Chondrocyte (in vitro differentiated cells): ENCODE data around the gene ARL13A. TPM values are rescaled to one million over a fixed set of nuclear protein-coding genes. Genes with fewer than 3 reads are reported as not detected.

ENCODE experiments used
- DNase-seq: peaks from one replicate; pipeline ENCODE4 v3.0.0; 2021; ENCODE audit warnings: mixed read lengths, low spot score
- H3K27ac Mint-ChIP-seq: one replicate; pipeline ENCODE4 v1.8.0; 2021; ENCODE audit warnings: mild to moderate bottlenecking, moderate library complexity, mixed read lengths; ENCODE audit not compliant: unreplicated experiment
- H3K27me3 Mint-ChIP-seq: 2 replicates; pipeline ENCODE4 v1.8.0; 2021; ENCODE audit warnings: low read depth, mixed read lengths
- H3K36me3 Mint-ChIP-seq: 2 replicates; pipeline ENCODE4 v1.8.0; 2021; ENCODE audit warnings: low read depth, mixed read lengths
- H3K4me1 Mint-ChIP-seq: 2 replicates; pipeline ENCODE4 v1.8.0; 2021; ENCODE audit warnings: low read depth, mild to moderate bottlenecking, mixed read lengths
- H3K4me3 Mint-ChIP-seq: one replicate; pipeline ENCODE4 v1.8.0; 2021; ENCODE audit warnings: mild to moderate bottlenecking, moderate library complexity, mixed read lengths; ENCODE audit not compliant: unreplicated experiment
- H3K9me3 Mint-ChIP-seq: 2 replicates; pipeline ENCODE4 v1.8.0; 2021; ENCODE audit warnings: low read depth, mixed read lengths
- total RNA-seq: library from RNA; stranded (reverse); gene quantifications from 3 replicates; pipeline ENCODE4 v1.2.1, GENCODE V29; 2021
- TF ChIP-seq, protein P1 (sequence below): fragments of 200-600 bp; sonication (generic); IDR thresholded peaks from 2 replicates; pipeline ENCODE4 v1.5.0; 2021; ENCODE audit warnings: antibody characterized with exemption, mild to moderate bottlenecking, moderate library complexity

The ARL13A gene
- total RNA-seq, 1 donor from 2014 or later, result not detected

DNA sequence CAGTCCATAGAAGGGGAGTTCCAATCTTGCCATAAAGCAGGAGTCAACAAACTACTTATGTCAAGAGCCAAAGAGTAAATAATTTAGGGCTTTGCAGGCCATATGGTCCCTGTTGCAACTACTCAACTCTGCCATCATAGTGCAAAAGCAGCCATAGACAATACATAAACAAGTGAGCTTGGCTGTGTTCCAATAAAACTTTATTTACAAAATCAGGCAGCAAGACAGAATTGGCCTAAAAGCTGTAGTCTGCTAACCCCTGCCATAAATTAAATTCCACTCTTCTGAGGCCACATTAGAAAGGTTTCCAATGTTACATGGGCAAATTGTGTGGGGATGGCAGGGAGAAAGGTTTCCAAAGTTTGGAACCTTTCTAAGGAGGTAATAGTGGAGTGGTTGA lies 67.7 kb downstream of the ARL13A start:
- no peak for DNase-seq
- TF ChIP-seq, protein P1, sequence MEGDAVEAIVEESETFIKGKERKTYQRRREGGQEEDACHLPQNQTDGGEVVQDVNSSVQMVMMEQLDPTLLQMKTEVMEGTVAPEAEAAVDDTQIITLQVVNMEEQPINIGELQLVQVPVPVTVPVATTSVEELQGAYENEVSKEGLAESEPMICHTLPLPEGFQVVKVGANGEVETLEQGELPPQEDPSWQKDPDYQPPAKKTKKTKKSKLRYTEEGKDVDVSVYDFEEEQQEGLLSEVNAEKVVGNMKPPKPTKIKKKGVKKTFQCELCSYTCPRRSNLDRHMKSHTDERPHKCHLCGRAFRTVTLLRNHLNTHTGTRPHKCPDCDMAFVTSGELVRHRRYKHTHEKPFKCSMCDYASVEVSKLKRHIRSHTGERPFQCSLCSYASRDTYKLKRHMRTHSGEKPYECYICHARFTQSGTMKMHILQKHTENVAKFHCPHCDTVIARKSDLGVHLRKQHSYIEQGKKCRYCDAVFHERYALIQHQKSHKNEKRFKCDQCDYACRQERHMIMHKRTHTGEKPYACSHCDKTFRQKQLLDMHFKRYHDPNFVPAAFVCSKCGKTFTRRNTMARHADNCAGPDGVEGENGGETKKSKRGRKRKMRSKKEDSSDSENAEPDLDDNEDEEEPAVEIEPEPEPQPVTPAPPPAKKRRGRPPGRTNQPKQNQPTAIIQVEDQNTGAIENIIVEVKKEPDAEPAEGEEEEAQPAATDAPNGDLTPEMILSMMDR, result no peak
- no peaks in the 10 kb centered on the region for H3K4me1 Mint-ChIP-seq

DNA sequence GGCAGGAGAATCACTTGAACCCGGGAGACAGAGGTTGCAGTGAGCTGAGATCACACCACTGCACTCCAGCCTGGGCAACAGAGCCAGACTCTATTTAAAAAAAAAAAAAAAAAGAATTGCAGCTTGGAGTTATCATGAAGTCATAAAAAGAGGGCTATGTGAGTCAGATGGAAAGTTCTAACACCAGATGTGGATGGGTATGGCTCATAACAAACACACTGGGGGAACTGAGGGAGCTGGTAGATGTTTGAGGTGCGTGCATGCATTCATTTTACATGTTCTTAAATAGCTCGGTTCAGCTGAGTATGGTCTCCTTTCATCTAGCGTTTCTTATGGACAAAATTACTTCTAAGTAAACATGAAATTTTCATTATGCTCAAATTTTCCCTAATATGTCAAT lies 70.7 kb downstream of the ARL13A start:
- no peak for DNase-seq
- peaks cover 5% of the 10 kb centered on the region for H3K9me3 Mint-ChIP-seq
- peaks cover 7% of the 10 kb centered on the region for H3K36me3 Mint-ChIP-seq
- no peaks in the 10 kb centered on the region for H3K27me3 Mint-ChIP-seq
- no peaks in the 10 kb centered on the region for H3K4me1 Mint-ChIP-seq
- TF ChIP-seq, protein P1, result no peak
- H3K4me3 Mint-ChIP-seq, result no peak overlapping the region
- H3K27ac Mint-ChIP-seq, result no peak overlapping the region

More for the DNA sequence above, 67.7 kb downstream of the ARL13A start:
- Mint-ChIP-seq H3K27ac (no peak overlapping the region), H3K4me3 (no peak overlapping the region), H3K9me3 (peaks cover 3% of the 10 kb centered on the region), H3K36me3 (peaks cover 5% of the 10 kb centered on the region), H3K27me3 (no peaks in the 10 kb centered on the region)

Other genes starting within 250 kb of the ARL13A start
- gene SYTL4, start 237.6 kb upstream of the ARL13A start, total RNA-seq, result 5.3 to 10.8 TPM (median 5.9 TPM) in 3 replicates
- gene CSTF2, start 149.3 kb upstream of the ARL13A start, total RNA-seq, result 11.5 to 13.5 TPM (median 11.8 TPM) in 3 replicates
- not detected in 3 replicates for gene NOX1, start 95.3 kb upstream of the ARL13A start, total RNA-seq
- gene XKRX, start 40.8 kb upstream of the ARL13A start, total RNA-seq, result 0.15 TPM in 1 of 3 replicates, not detected in the others
- 9.5 to 13.1 TPM (median 9.9 TPM) in 3 replicates for gene TRMT2B, start 82.4 kb downstream of the ARL13A start, total RNA-seq
- 0.62 to 0.92 TPM (median 0.85 TPM) in 3 replicates for gene TMEM35A, start 109.2 kb downstream of the ARL13A start, total RNA-seq
- 4.6 to 5.7 TPM (median 5.6 TPM) in 3 replicates for gene CENPI, start 128.5 kb downstream of the ARL13A start, total RNA-seq